HepG2 (cell line): ENCODE results near the gene CAPG. TPM values are rescaled to one million over a fixed set of nuclear protein-coding genes. Genes with fewer than 3 reads are reported as not detected.

Experiments
- EHMT2 ChIP-seq: fragments of 200-600 bp; sonication (generic); IDR thresholded peaks from 2 replicates; pipeline ENCODE4 v1.7.0; 2017; ENCODE audit warnings: antibody characterized with exemption, low read depth, low read length, borderline replicate concordance
- GFI1 ChIP-seq: sonication (generic); formaldehyde crosslinking; IDR thresholded peaks from 2 replicates; pipeline ENCODE4 v1.5.0; 2020; ENCODE audit warnings: missing genetic modification reagents, mild to moderate bottlenecking, borderline replicate concordance
- HHEX ChIP-seq: IDR thresholded peaks from 2 replicates; pipeline ENCODE4 v1.6.1; 2016; ENCODE audit warnings: control low read depth
- JUNB ChIP-seq: sonication (generic); formaldehyde crosslinking; IDR thresholded peaks from 2 replicates; pipeline ENCODE4 v1.8.0; 2022; ENCODE audit warnings: missing genetic modification reagents, mild to moderate bottlenecking, borderline replicate concordance
- KLF9 ChIP-seq: IDR thresholded peaks from 2 replicates; pipeline ENCODE4 v1.6.1; 2016; ENCODE audit warnings: low read depth
- MAF1 ChIP-seq: sonication (generic); formaldehyde crosslinking; IDR thresholded peaks from 2 replicates; pipeline ENCODE4 v1.5.0; 2020; ENCODE audit warnings: missing genetic modification reagents, borderline replicate concordance
- NCOA1 ChIP-seq: sonication (generic); formaldehyde crosslinking; IDR thresholded peaks from 2 replicates; pipeline ENCODE4 v1.9.0; 2021; ENCODE audit warnings: missing genetic modification reagents
- NFIC ChIP-seq: IDR thresholded peaks from 2 replicates; pipeline ENCODE4 v1.6.1; 2012; ENCODE audit warnings: mild to moderate bottlenecking, low read length, inconsistent platforms
- NFYC ChIP-seq: IDR thresholded peaks from 2 replicates; pipeline ENCODE4 v1.6.1; 2016; ENCODE audit warnings: missing genetic modification reagents, missing compliant biosample characterization
- RNF2 ChIP-seq: fragments of 450-650 bp; conservative IDR thresholded peaks from 2 replicates; pipeline ENCODE4 v1.6.1; 2016; ENCODE audit warnings: low read depth
- RXRB ChIP-seq: IDR thresholded peaks from 2 replicates; pipeline ENCODE4 v1.6.1; 2016; ENCODE audit warnings: borderline replicate concordance, missing genetic modification reagents, missing compliant biosample characterization
- SMARCE1 ChIP-seq: fragments of 450-650 bp; IDR thresholded peaks from 2 replicates; pipeline ENCODE4 v1.6.1; 2017; ENCODE audit warnings: borderline replicate concordance
- SP1 ChIP-seq, 2 experiments: fragments of 450-650 bp in 1 of 2; sonication (generic) in 1 of 2; formaldehyde crosslinking in 1 of 2; IDR thresholded peaks; 2 replicates each; pipeline versions ENCODE4 v1.4.0 to v1.6.1; 2016 to 2020; ENCODE audit warnings: missing genetic modification reagents in 1 of 2
- THAP11 ChIP-seq: IDR thresholded peaks from 2 replicates; pipeline ENCODE4 v1.6.1; 2016; ENCODE audit warnings: missing biosample characterization, missing genetic modification reagents
- TP53 ChIP-seq: sonication (generic); formaldehyde crosslinking; conservative IDR thresholded peaks from 2 replicates; pipeline ENCODE4 v1.4.0; 2020; ENCODE audit warnings: missing genetic modification reagents
- ZNF225 ChIP-seq: sonication (generic); formaldehyde crosslinking; IDR thresholded peaks from 2 replicates; pipeline ENCODE4 v1.4.0; 2020; ENCODE audit warnings: mild to moderate bottlenecking, missing genetic modification reagents
- ZNF333 ChIP-seq: sonication (generic); formaldehyde crosslinking; IDR thresholded peaks from 2 replicates; pipeline ENCODE4 v1.4.0; 2020; ENCODE audit warnings: mild to moderate bottlenecking, missing genetic modification reagents, borderline replicate concordance
- ZNF547 ChIP-seq: sonication (generic); formaldehyde crosslinking; IDR thresholded peaks from 2 replicates; pipeline ENCODE4 v1.5.1; 2020; ENCODE audit warnings: mild to moderate bottlenecking, missing genetic modification reagents
- ZNF567 ChIP-seq: sonication (generic); formaldehyde crosslinking; IDR thresholded peaks from 2 replicates; pipeline ENCODE4 v1.8.1; 2023; ENCODE audit warnings: mild to moderate bottlenecking, missing genetic modification reagents, borderline replicate concordance
- ZNF7 ChIP-seq: IDR thresholded peaks from 2 replicates; pipeline ENCODE4 v1.6.1; 2016; ENCODE audit warnings: missing biosample characterization, missing genetic modification reagents
- polyA plus RNA-seq, 8 experiments: library from polyadenylated mRNA; depleted of rRNA in 3 of 8; stranded (reverse) in 7 of 8; unstranded in 1 of 8; fragments of >200 nt; fragmentation: Illumina TruSeq in 4 of 8; extraction: Trizol in 4 of 8; gene quantifications; 2 replicates each; pipeline versions ENCODE4 v1.2.1 to v1.2.3, GENCODE V29; 2011 to 2016; ENCODE audit warnings: low read depth in 4 of 8, missing spikeins in 1 of 8, mixed read lengths in 1 of 8; ENCODE audit not compliant: insufficient read depth in 1 of 8
- total RNA-seq, 5 experiments: library from RNA; depleted of rRNA; stranded (reverse); fragments of >200 nt; fragmentation: Illumina TruSeq; extraction: Trizol; gene quantifications; 2 replicates each; pipeline ENCODE4 v1.2.3, GENCODE V29; 2016; ENCODE audit warnings: low read depth in 1 of 5
- TF ChIP-seq, protein P1 (sequence below): sonication (generic); formaldehyde crosslinking; IDR thresholded peaks from 2 replicates; pipeline ENCODE4 v1.8.0; 2022; ENCODE audit warnings: mild to moderate bottlenecking, missing genetic modification reagents, moderate library complexity
- TF ChIP-seq, protein P2 (sequence below): sonication (generic); formaldehyde crosslinking; IDR thresholded peaks from 2 replicates; pipeline ENCODE4 v1.4.0; 2020; ENCODE audit warnings: mild to moderate bottlenecking, missing genetic modification reagents, borderline replicate concordance
- TF ChIP-seq, protein P3 (sequence below): sonication (generic); formaldehyde crosslinking; IDR thresholded peaks from 2 replicates; pipeline ENCODE4 v1.8.1; 2023; ENCODE audit warnings: missing genetic modification reagents, inconsistent platforms, borderline replicate concordance
- TF ChIP-seq, protein P4 (sequence below): sonication (generic); formaldehyde crosslinking; IDR thresholded peaks from 2 replicates; pipeline ENCODE4 v1.4.0; 2020; ENCODE audit warnings: missing genetic modification reagents, borderline replicate concordance
- TF ChIP-seq, protein P5 (sequence below): sonication (generic); formaldehyde crosslinking; IDR thresholded peaks from 2 replicates; pipeline ENCODE4 v1.8.1; 2023; ENCODE audit warnings: mild to moderate bottlenecking, moderate library complexity, missing genetic modification reagents

CAPG gene
- total and polyA plus RNA-seq, 2 of the 13 experiments (the other 11 are each of a cell fraction or from before 2014, with no cell fraction given): 12.7 to 18.2 TPM

DNA sequence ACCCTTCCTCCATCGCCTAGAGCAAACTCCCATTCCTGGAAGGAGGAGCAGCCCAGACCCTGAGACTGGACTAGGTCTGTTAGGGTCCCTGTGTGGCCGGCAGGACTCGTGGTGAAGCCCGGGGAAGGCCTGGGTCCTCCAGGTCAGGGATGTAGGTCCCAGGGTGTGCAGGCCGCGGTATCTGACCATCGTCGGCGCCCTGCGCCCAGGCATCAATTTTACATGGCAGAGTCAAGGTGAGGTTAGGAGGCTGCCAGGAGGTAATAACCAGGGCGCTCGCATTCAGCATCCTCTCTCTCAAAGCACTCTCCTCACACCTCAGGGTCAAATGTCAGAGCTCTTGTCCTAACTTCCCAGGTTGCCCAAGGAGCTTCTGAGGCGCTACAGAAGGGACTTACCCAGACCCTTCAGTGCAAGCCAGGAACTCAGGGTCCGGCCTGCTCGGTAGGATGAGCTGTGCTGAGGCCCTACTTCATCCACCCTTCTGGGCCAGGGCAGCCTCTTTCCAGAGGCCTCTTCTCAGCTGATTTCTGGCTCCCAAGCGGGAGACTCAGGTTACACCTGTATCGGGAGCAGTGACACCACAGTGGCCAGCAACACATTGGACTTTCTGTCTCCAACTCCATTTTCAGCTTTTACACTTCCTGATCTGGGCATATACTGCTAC is 9.0 kb upstream of the CAPG start (continued):
- TF ChIP-seq ZNF547 (CRISPR knock-in tag) (no peak), RXRB (CRISPR knock-in tag) (no peak; the same call in 1 of the 2 replicates), EHMT2 (no peak), RNF2 (no peak), ZNF225 (CRISPR knock-in tag) (peak; percentile 69; the same call in 1 of the 2 replicates), KLF9 (CRISPR knock-in tag) (no peak), GFI1 (peak; percentile 57; the same call in 1 of the 2 replicates), MAF1 (CRISPR knock-in tag) (no peak), SMARCE1 (no peak), ZNF567 (CRISPR knock-in tag) (0 out of 2 replicates have a peak, but pooled peaks have one; percentile 23), TP53 (no peak), NCOA1 (CRISPR knock-in tag) (no peak), SP1 (IDR thresholded peaks at IDR 0.05) (no peak), SP1 (CRISPR knock-in tag; IDR thresholded peaks at IDR 0.05) (no peak), NFIC (no peak), HHEX (0 out of 2 replicates have a peak, but pooled peaks have one; percentile 9), JUNB (CRISPR knock-in tag) (no peak), ZNF333 (CRISPR knock-in tag) (no peak), NFYC (CRISPR knock-in tag) (no peak), THAP11 (no peak), ZNF7 (CRISPR knock-in tag) (no peak)
- TF ChIP-seq, protein P1, sequence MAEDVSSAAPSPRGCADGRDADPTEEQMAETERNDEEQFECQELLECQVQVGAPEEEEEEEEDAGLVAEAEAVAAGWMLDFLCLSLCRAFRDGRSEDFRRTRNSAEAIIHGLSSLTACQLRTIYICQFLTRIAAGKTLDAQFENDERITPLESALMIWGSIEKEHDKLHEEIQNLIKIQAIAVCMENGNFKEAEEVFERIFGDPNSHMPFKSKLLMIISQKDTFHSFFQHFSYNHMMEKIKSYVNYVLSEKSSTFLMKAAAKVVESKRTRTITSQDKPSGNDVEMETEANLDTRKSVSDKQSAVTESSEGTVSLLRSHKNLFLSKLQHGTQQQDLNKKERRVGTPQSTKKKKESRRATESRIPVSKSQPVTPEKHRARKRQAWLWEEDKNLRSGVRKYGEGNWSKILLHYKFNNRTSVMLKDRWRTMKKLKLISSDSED: no peak
- TF ChIP-seq, protein P2, sequence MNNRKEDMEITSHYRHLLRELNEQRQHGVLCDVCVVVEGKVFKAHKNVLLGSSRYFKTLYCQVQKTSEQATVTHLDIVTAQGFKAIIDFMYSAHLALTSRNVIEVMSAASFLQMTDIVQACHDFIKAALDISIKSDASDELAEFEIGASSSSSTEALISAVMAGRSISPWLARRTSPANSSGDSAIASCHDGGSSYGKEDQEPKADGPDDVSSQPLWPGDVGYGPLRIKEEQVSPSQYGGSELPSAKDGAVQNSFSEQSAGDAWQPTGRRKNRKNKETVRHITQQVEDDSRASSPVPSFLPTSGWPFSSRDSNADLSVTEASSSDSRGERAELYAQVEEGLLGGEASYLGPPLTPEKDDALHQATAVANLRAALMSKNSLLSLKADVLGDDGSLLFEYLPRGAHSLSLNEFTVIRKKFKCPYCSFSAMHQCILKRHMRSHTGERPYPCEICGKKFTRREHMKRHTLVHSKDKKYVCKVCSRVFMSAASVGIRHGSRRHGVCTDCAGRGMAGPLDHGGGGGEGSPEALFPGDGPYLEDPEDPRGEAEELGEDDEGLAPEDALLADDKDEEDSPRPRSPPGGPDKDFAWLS: no peak
- TF ChIP-seq, protein P3, sequence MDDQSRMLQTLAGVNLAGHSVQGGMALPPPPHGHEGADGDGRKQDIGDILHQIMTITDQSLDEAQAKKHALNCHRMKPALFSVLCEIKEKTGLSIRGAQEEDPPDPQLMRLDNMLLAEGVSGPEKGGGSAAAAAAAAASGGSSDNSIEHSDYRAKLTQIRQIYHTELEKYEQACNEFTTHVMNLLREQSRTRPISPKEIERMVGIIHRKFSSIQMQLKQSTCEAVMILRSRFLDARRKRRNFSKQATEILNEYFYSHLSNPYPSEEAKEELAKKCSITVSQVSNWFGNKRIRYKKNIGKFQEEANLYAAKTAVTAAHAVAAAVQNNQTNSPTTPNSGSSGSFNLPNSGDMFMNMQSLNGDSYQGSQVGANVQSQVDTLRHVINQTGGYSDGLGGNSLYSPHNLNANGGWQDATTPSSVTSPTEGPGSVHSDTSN (CRISPR knock-in tag): 0 out of 2 replicates have a peak, but pooled peaks have one; percentile 54
- TF ChIP-seq, protein P4, sequence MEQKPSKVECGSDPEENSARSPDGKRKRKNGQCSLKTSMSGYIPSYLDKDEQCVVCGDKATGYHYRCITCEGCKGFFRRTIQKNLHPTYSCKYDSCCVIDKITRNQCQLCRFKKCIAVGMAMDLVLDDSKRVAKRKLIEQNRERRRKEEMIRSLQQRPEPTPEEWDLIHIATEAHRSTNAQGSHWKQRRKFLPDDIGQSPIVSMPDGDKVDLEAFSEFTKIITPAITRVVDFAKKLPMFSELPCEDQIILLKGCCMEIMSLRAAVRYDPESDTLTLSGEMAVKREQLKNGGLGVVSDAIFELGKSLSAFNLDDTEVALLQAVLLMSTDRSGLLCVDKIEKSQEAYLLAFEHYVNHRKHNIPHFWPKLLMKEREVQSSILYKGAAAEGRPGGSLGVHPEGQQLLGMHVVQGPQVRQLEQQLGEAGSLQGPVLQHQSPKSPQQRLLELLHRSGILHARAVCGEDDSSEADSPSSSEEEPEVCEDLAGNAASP (CRISPR knock-in tag): no peak; the same call in 1 of the 2 replicates
- TF ChIP-seq, protein P5, sequence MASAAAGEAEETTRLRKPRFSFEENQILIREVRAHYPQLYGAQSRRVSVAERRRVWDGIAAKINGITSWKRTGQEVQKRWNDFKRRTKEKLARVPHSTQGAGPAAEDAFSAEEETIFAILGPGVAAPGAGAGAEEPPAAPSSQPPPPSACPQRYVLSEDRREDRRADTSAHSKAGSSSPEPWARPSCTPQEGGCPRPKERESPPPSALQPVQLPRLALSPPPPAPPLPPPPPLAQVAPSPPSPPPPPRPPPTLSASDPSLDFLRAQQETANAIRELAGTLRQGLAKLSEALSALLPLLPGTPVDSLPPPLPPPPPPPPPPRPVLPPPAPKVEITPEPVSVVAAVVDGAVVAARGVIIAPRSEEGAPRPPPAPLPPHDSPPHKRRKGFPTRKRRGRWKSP (CRISPR knock-in tag): peak; percentile 19; the same call in 1 of the 2 replicates
